Omental fat pad (tissue), 4 donors: ENCODE measurements around the gene C16orf95. TPM values are rescaled to one million over a fixed set of nuclear protein-coding genes. Genes with fewer than 3 reads are reported as not detected.

Experiments
- ATAC-seq: fragments of 150-250 bp; one replicate; pipeline ENCODE4 v1.9.1; 2016; ENCODE audit warnings: mild to moderate bottlenecking, moderate library complexity; ENCODE audit not compliant: low FRiP score
- DNase-seq: peaks from one replicate; pipeline ENCODE4 v3.0.0-alpha.2; 2019; ENCODE audit warnings: low spot score
- CTCF ChIP-seq, 3 donors: fragments of 450-650 bp; IDR thresholded peaks; one replicate each; pipeline ENCODE4 v1.5.1; 2016 to 2017; ENCODE audit warnings: antibody characterized with exemption in 3 of 3, mild to moderate bottlenecking in 3 of 3, moderate library complexity in 2 of 3
- total RNA-seq, 4 donors: library from RNA; depleted of rRNA; stranded (reverse); fragments of >200 nt; gene quantifications; one replicate each; pipeline ENCODE4 v1.1.0, GENCODE V29; 2016

The C16orf95 gene
- total RNA-seq, 4 donors from 2014 or later: 1.6 to 7.1 (median 2.5) TPM

GRCh38 chr16:87325423-87325858 lies 8.2 kb upstream of the C16orf95 start:
- no peak for ATAC-seq
- DNase-seq: no peak
- no peak for TF ChIP-seq CTCF (IDR thresholded peaks at IDR 0.05)

GRCh38 chr16:87324411-87325275 lies 7.5 kb upstream of the C16orf95 start:
- DNase-seq (no peak), ATAC-seq (no peak)
- TF ChIP-seq CTCF (IDR thresholded peaks at IDR 0.05): peak in 1 of 3 donors; percentile 21

- no peak for ATAC-seq
- DNase-seq: no peak
- no peak for TF ChIP-seq CTCF (IDR thresholded peaks at IDR 0.05)
Observed at GRCh38 chr16:87323727-87324410, 6.7 kb upstream of the C16orf95 start.

- ATAC-seq (no peak), DNase-seq (no peak)
- TF ChIP-seq CTCF (IDR thresholded peaks at IDR 0.05): no peak
Observed at GRCh38 chr16:87322833-87323726, 5.9 kb upstream of the C16orf95 start.

- TF ChIP-seq CTCF (IDR thresholded peaks at IDR 0.05): no peak
- no peak for ATAC-seq
- DNase-seq: no peak
Observed at GRCh38 chr16:87322360-87322759, 5.2 kb upstream of the C16orf95 start.

GRCh38 chr16:87321336-87322107 lies 4.3 kb upstream of the C16orf95 start:
- ATAC-seq (no peak), DNase-seq (no peak)
- no peak for TF ChIP-seq CTCF (IDR thresholded peaks at IDR 0.05)
